Astrocyte of the cerebellum (primary cell): ENCODE results near the gene TMEM45A.

Experiments
- DNase-seq: peaks from one replicate; pipeline ENCODE4 v3.0.0-alpha.2; 2011; ENCODE audit warnings: low read depth
- H3K4me3 ChIP-seq: 2 replicates; pipeline ENCODE4 v1.5.1; 2011; ENCODE audit warnings: mild to moderate bottlenecking, low read depth, low read length, moderate library complexity
- CTCF ChIP-seq: IDR thresholded peaks from 2 replicates; pipeline ENCODE4 v1.5.1; 2012; ENCODE audit warnings: low read length, low read depth, moderate library complexity, mild to moderate bottlenecking; ENCODE audit errors: missing control alignments
- in situ Hi-C: cut with HindIII; loops from 2 replicates; pipeline ENCODE4 v1.10.0; 2017; ENCODE audit warnings: low sequenced_read_pairs

The TMEM45A gene

DNA sequence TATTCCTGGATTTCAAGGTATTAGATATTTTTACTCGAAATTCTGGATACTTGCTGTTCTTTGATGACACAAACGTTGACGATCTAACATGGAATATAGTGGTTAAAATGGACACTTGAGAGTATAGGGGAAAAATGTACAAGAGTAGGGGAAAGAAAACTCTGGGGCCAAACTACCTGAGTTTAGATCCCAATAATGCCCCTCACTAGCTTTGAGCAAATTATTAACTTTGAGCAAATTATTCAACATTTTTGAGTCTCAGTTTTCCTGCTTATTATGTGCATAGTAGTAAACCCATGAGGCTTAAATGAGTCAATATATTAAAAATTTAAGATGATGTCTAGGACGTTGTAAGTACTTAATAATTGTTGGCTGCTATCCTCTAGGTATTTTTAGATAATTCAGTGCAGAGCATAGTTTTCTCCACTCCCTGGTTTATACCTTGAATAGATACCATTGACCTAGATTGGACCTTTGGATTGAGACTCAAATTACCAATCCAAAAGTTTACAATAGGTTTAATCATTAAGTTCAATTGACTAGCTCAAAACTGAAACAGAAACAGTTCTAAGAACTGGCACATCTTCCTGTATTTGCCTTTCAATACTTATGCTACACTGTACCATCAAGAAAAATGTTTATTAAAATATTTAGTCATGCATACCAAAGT lies 121.4 kb downstream of the TMEM45A start:
- TF ChIP-seq CTCF: no peak
- H3K4me3 ChIP-seq: no peak overlapping the region
- in situ Hi-C loops: no loop called here
- no peak for DNase-seq

DNA sequence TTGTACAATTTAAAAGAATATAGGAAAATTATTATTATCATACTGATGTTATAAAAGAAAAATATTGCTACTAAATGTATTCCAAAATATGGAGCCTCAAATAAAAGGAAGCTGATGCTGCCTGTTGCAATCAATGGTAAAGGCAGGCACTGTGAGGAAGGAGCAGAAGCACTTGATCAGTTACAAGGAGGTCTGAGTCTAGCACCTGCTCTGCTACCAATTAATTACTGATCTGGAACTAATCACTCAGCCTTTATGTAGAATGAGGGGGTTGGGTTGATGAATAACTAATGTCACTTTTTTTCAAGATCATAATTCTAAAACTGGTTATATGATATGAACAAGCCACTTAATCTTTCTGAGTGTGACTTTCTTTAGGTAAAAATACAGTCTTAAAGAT lies 122.5 kb downstream of the TMEM45A start:
- in situ Hi-C loops: no loop called here
- no peak overlapping the region for H3K4me3 ChIP-seq
- TF ChIP-seq CTCF: no peak
- no peak for DNase-seq

- in situ Hi-C loops: no loop called here
Observed at GRCh38 chr3:100615684-100616083, 123.3 kb downstream of the TMEM45A start.

GRCh38 chr3:100621251-100621650 lies 128.8 kb downstream of the TMEM45A start:
- in situ Hi-C loops: no loop called here
- DNase-seq: no peak
- H3K4me3 ChIP-seq: no peak overlapping the region
- TF ChIP-seq CTCF: no peak

More at GRCh38 chr3:100615684-100616083, 123.3 kb downstream of the TMEM45A start:
- no peak for TF ChIP-seq CTCF
- DNase-seq: no peak
- H3K4me3 ChIP-seq: no peak overlapping the region
